IPS-11a (cell line): ENCODE results near the gene EVC2.

ENCODE experiments used
- H3K4me3 ChIP-seq: one replicate; pipeline ENCODE4 v1.5.1; 2013; ENCODE audit warnings: low read depth, low read length, control low read depth

Gene EVC2

GRCh38 chr4:5572751-5573150, 135.6 kb downstream of the EVC2 start:
- H3K4me3 ChIP-seq = no peak overlapping the region

GRCh38 chr4:5572114-5572513, 136.2 kb downstream of the EVC2 start:
- H3K4me3 ChIP-seq = no peak overlapping the region

- H3K4me3 ChIP-seq = no peak overlapping the region
Measured at GRCh38 chr4:5571646-5572045, 136.7 kb downstream of the EVC2 start.

GRCh38 chr4:5569451-5569850, 138.9 kb downstream of the EVC2 start:
- no peak overlapping the region for H3K4me3 ChIP-seq

GRCh38 chr4:5568931-5569330, 139.4 kb downstream of the EVC2 start:
- no peak overlapping the region for H3K4me3 ChIP-seq

- no peak overlapping the region for H3K4me3 ChIP-seq
Measured at GRCh38 chr4:5568336-5568735, 140.0 kb downstream of the EVC2 start.

- H3K4me3 ChIP-seq = no peak overlapping the region
Measured at GRCh38 chr4:5566991-5567390, 141.4 kb downstream of the EVC2 start.

GRCh38 chr4:5566526-5566925, 141.8 kb downstream of the EVC2 start:
- H3K4me3 ChIP-seq = no peak overlapping the region

- no peak overlapping the region for H3K4me3 ChIP-seq
Measured at GRCh38 chr4:5563856-5564255, 144.5 kb downstream of the EVC2 start.

- no peak overlapping the region for H3K4me3 ChIP-seq
Measured at GRCh38 chr4:5562476-5562875, 145.9 kb downstream of the EVC2 start.

- no peak overlapping the region for H3K4me3 ChIP-seq
Measured at GRCh38 chr4:5561286-5561685, 147.1 kb downstream of the EVC2 start.

- no peak overlapping the region for H3K4me3 ChIP-seq
Measured at GRCh38 chr4:5558502-5558901, 149.9 kb downstream of the EVC2 start.

GRCh38 chr4:5554376-5554775, 154.0 kb downstream of the EVC2 start:
- no peak overlapping the region for H3K4me3 ChIP-seq

- H3K4me3 ChIP-seq = no peak overlapping the region
Measured at GRCh38 chr4:5553801-5554200, 154.6 kb downstream of the EVC2 start.

- H3K4me3 ChIP-seq = no peak overlapping the region
Measured at GRCh38 chr4:5552451-5552850, 155.9 kb downstream of the EVC2 start.

- H3K4me3 ChIP-seq = no peak overlapping the region
Measured at GRCh38 chr4:5547651-5548249, 160.6 kb downstream of the EVC2 start.

GRCh38 chr4:5545271-5545670, 163.1 kb downstream of the EVC2 start:
- H3K4me3 ChIP-seq = no peak overlapping the region

- no peak overlapping the region for H3K4me3 ChIP-seq
Measured at GRCh38 chr4:5544762-5545161, 163.6 kb downstream of the EVC2 start.

- H3K4me3 ChIP-seq = no peak overlapping the region
Measured at GRCh38 chr4:5543681-5544080, 164.7 kb downstream of the EVC2 start.

GRCh38 chr4:5541169-5541568, 167.2 kb downstream of the EVC2 start:
- no peak overlapping the region for H3K4me3 ChIP-seq

- no peak overlapping the region for H3K4me3 ChIP-seq
Measured at GRCh38 chr4:5539584-5539983, 168.8 kb downstream of the EVC2 start.

- no peak overlapping the region for H3K4me3 ChIP-seq
Measured at GRCh38 chr4:5532100-5532499, 176.3 kb downstream of the EVC2 start.

- H3K4me3 ChIP-seq = no peak overlapping the region
Measured at GRCh38 chr4:5528031-5528436, 180.3 kb downstream of the EVC2 start.
